Activated naive CD8-positive, alpha-beta T cell treated with anti-CD3 and anti-CD28 coated beads, Interleukin-2, amount 50 U/mL, for 24 hours (primary cell): ENCODE measurements around the gene THTPA.

ENCODE experiments used
- ATAC-seq: fragments of 150-1000 bp; cut with Tn5 transposase; one replicate; pipeline ENCODE4 v1.10.0; 2021
- DNase-seq: peaks from one replicate; pipeline ENCODE4 v3.0.0; 2021
- H3K27ac Mint-ChIP-seq: one replicate; pipeline ENCODE4 v1.8.0; 2021; ENCODE audit warnings: mild to moderate bottlenecking, mixed read lengths
- H3K27me3 Mint-ChIP-seq: one replicate; pipeline ENCODE4 v1.8.0; 2021; ENCODE audit warnings: mixed read lengths
- H3K36me3 Mint-ChIP-seq: one replicate; pipeline ENCODE4 v1.8.0; 2021; ENCODE audit warnings: low read depth, mixed read lengths
- H3K4me1 Mint-ChIP-seq: one replicate; pipeline ENCODE4 v1.8.0; 2021; ENCODE audit warnings: mixed read lengths
- H3K4me3 Mint-ChIP-seq: one replicate; pipeline ENCODE4 v1.8.0; 2021; ENCODE audit warnings: mild to moderate bottlenecking, moderate library complexity, mixed read lengths
- H3K9me3 Mint-ChIP-seq: one replicate; pipeline ENCODE4 v1.8.0; 2021; ENCODE audit warnings: mixed read lengths

Gene THTPA

DNA sequence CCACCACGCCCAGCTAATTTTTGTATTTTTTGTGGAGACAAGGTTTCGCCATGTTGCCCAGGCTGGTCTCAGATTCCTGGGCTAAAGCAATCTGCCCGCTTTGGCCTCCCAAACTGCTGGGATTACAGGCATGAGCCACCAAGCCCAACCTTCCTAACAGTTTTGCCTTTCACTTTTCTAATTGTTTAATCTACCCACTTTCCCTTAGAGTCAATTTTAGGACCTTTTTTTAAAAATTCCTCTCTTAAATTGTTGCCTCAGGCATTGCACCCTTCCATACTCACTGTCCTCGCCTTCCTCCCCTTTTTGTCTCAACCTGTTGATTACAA, 16.0 kb upstream of the THTPA start:
- no peaks in the 10 kb centered on the region for H3K4me1 Mint-ChIP-seq
- no peak overlapping the region for H3K4me3 Mint-ChIP-seq
- H3K27ac Mint-ChIP-seq, result no peak overlapping the region
- no peaks in the 10 kb centered on the region for H3K9me3 Mint-ChIP-seq
- no peak for DNase-seq
- no peaks in the 10 kb centered on the region for H3K36me3 Mint-ChIP-seq
- no peak for ATAC-seq
- H3K27me3 Mint-ChIP-seq, result peaks cover 4% of the 10 kb centered on the region

DNA sequence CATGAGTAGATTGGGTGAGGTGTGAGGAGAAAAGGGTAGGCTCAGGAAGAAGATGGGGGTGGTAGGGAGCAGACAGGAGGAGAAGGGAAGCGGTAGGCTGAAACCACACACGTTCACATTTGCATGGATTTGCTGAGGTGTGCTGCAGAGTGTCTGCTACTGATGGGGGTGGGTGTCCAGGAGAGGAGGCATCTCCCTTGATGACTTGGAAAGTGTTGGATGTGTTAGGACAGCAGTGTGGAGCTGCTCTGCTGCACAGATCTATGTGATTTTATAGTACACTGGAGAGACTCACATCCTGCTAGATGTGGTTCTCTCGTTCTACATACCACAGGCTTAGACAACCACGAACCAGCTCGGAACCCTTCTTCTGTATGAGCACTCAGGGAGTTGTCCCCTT, 13.8 kb upstream of the THTPA start:
- no peaks in the 10 kb centered on the region for H3K36me3 Mint-ChIP-seq
- no peak overlapping the region for H3K4me3 Mint-ChIP-seq
- H3K4me1 Mint-ChIP-seq, result no peaks in the 10 kb centered on the region
- H3K9me3 Mint-ChIP-seq, result no peaks in the 10 kb centered on the region
- DNase-seq (no peak), ATAC-seq (no peak)
- H3K27ac Mint-ChIP-seq, result no peak overlapping the region
- peaks cover 6% of the 10 kb centered on the region for H3K27me3 Mint-ChIP-seq

DNA sequence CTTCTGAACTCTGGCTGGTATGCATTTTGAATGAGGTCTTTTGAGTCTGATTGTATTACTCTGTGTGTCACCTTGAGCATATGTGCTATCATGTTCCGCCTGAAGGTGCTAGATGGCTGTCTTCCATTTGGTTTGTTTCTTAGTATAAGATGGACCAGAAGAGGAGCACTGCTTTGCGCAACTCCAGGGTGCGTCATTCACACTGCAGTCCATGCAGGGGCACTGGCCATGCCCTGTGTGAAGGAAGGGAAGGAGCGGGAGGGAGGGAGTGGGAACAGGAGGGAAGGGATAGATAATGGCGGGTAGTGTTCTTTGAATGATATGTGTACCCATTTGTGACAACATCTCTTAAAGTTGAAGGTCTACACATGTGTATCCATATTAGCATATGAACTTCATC, 12.7 kb upstream of the THTPA start:
- DNase-seq (no peak), ATAC-seq (no peak)
- Mint-ChIP-seq H3K4me1 (no peaks in the 10 kb centered on the region), H3K27me3 (peaks cover 6% of the 10 kb centered on the region), H3K36me3 (no peaks in the 10 kb centered on the region), H3K4me3 (no peak overlapping the region), H3K9me3 (no peaks in the 10 kb centered on the region), H3K27ac (no peak overlapping the region)

DNA sequence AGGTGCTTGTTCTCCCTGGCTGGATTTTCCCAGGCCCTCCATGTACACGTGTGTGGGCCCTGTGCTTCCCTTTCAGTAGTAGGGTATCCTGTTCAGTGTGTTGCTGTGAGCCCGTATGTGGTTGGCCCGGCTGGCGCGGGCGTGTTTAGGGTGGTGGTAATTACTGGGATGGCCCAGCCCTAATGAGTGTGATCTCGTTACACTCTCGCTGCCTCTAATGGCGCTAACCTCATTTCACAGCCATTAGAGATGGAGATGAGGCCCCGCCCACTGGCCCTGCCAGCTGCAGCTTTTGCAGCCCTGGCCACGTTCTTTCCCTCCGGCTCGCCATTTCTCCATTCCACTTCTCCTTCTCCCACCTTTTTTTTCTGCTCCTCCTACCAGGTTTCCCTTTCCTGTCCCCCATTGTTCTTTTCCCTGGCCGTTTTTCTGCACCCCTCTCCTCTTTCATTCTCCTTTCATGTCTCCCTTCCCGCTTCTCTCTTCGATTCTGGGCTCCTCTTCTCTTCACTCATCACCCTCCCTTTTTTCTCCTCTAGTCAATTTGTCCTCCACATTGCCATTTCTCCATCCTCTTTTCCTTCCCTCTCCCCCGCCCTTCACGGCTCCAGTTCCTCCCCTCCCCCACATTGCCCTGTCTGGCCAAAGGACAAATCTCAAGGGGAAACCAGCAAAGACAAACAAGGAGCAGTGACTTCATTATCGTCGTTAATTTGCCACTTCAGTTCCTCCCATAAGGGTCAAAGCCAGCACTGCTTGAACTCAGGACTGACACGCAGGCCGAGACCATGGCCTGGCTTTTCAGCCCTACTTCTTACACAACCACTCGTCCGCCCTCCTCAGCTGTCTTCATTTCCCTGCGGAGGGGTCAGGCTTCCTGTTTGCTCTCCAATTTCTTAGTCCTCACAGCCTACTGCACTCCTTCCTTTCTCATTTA, 11.3 kb upstream of the THTPA start:
- Mint-ChIP-seq H3K27me3 (peaks cover 4% of the 10 kb centered on the region), H3K36me3 (no peaks in the 10 kb centered on the region), H3K4me1 (no peaks in the 10 kb centered on the region), H3K4me3 (no peak overlapping the region), H3K9me3 (no peaks in the 10 kb centered on the region), H3K27ac (no peak overlapping the region)
- ATAC-seq (no peak), DNase-seq (no peak)

DNA sequence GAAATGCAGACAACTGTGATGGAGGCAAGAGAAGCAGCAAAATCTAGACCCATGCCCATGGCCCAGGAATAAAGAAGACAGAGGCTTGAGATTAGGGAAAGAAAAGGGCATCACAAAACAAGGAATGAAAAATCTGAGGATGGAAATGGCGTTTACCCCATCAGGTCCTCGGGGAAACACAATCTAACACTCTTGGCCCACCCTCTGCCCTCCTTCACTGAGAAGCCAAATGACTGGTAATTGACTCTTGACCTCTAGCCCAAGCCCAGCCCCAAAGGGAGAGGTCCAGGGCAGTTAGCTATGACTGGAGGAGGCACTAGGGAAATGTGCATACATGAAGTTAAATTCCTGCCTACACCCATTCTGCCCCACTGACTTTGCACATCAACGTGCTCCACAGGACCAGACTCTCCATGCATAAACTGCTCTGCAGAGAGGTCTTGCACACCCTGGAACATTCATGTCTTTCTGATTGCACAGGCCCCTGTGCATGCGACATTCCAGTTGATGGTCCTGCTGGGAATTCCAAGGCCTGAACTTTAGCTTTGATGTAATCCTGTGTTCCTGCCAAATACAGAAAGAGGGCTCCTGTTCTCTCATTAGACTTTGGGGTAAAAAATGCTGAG, 10.2 kb upstream of the THTPA start:
- Mint-ChIP-seq H3K27me3 (peaks cover 4% of the 10 kb centered on the region), H3K4me3 (no peak overlapping the region), H3K4me1 (no peaks in the 10 kb centered on the region), H3K9me3 (no peaks in the 10 kb centered on the region), H3K27ac (no peak overlapping the region), H3K36me3 (no peaks in the 10 kb centered on the region)
- ATAC-seq (no peak), DNase-seq (no peak)

DNA sequence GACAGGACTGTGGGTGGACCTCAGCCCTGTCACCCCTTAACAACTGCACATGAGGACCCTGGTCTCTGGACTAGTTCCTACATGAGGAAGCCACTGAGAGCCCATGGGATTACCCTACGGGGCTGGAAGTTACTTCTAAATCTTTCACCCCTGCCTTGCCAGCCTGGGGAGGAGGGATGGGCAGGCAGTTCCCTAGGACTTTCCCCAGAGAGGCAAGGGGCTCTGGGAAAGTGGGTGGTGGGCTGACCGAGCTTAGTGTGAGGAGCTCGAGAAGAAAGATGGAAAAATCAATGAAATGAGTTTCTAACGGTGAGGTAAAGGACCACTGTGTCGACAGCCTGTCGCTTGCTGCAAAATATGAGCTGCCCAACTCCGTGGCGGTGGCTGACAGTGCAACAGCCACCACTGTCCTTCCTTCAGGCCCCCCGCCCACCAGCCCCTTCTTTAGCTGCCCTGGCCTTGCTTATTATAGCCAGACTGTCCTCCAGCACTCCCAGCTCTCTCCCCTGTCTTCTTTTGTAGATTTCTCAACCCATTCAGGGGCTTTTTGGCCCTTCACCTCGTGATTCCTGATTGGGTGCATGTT, 9.5 kb upstream of the THTPA start:
- DNase-seq (no peak), ATAC-seq (no peak)
- Mint-ChIP-seq H3K4me1 (peaks cover 2% of the 10 kb centered on the region), H3K27me3 (peaks cover 7% of the 10 kb centered on the region), H3K36me3 (no peaks in the 10 kb centered on the region), H3K27ac (no peak overlapping the region), H3K9me3 (no peaks in the 10 kb centered on the region), H3K4me3 (no peak overlapping the region)

DNA sequence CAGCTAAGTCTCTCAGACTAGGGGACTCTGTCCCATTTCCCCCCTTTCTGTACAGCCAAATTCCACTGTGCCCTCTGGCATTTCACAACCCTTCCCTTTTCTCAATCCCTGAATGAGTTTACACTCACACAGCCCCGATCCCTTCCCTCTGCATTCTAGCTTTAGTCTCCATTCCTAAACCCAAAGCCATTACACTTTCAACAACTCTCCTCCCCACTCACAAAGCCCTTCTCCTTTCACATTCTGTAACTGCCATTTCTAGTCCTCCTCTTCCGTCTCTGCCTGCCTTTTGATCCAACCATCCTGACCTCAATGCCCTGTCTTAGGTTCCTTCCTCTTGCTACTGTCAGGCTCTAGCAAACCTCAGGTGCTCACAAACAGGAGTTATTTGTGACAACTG, 8.1 kb upstream of the THTPA start:
- Mint-ChIP-seq H3K27ac (no peak overlapping the region), H3K36me3 (no peaks in the 10 kb centered on the region), H3K4me1 (peaks cover 7% of the 10 kb centered on the region), H3K4me3 (no peak overlapping the region), H3K27me3 (peaks cover 6% of the 10 kb centered on the region), H3K9me3 (no peaks in the 10 kb centered on the region)
- DNase-seq, result no peak
- no peak for ATAC-seq

DNA sequence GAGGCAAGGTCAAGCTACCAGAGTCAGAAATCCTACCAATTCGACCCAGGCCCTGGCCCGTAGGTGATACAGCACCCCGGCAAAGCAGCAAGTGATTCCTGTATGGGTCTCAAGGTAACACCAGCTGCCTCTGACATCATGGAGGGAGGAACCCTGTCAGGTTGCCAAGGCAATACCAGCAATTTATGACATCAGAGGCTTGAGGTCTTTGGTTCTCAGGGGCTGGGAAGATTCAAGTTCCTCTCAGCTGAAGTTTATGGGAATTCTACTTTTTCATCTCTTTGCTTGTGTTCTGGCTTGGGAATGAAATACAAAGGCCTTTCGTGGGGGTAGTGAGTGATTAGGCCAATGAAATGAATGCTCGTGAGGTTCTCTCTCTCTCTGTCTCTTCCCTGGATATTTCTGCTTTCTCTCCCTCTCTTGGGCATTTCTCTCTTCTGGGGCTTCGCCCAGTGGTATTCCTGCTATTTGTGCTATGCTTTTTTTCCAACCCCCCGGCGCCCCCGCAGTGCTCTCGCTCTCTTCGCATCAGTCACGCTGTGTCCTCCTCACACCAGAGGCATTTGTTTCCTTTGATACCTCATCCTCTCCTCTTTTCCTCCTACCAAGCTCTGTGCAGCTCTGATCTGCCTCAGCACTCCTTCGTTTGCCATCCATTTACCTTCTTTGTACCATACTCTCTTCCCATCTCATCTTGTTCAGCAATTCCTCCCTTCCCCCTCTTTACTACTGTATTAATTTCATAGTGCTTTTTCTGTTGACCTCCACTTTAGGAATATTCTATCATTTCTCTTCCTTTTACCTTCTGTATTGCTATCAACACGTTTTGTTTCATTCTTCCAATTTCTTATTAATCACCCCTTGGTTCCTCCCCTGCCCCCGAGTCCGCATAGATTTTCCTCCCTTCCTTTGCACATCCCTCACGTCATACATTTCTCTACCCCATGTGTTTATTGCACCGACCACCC, 7.4 kb upstream of the THTPA start:
- Mint-ChIP-seq H3K9me3 (no peaks in the 10 kb centered on the region), H3K27me3 (peaks cover 6% of the 10 kb centered on the region), H3K4me3 (no peak overlapping the region), H3K27ac (no peak overlapping the region), H3K4me1 (peaks cover 7% of the 10 kb centered on the region), H3K36me3 (no peaks in the 10 kb centered on the region)
- DNase-seq (no peak), ATAC-seq (no peak)

DNA sequence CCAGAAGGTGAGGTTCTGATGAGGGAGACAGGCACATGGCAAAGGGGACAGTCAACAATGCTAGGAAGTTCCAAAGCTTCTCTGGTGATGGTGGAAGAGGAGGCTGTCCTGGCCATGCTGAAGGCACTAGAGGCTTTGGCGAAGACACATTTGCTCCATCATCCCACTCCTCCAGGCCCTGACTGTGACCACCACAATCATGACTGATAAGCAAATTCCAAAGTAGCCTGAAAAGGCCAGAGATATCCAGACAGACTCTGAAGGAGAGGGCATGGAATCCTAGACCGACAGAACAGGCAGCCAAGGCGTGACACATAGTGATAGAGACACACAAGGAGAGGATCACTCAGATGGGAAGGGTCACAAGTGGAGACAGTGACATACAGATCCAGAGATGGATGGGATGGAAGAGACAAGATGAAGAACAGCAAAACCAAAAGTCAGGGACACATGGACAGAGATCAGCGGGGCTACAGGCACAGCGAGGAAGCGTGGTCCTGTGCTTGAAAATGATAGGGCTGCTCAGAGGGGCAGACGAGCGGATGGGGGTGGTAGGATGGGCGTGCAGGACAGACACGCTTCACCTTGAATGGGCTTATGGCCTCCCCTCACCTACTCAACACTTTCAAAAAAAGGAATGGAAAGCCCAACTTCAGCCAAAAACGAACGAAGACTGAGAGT, 5.8 kb upstream of the THTPA start:
- ATAC-seq (no peak), DNase-seq (no peak)
- H3K27ac Mint-ChIP-seq, result no peak overlapping the region
- no peak overlapping the region for H3K4me3 Mint-ChIP-seq
- H3K9me3 Mint-ChIP-seq, result no peaks in the 10 kb centered on the region
- peaks cover 9% of the 10 kb centered on the region for H3K4me1 Mint-ChIP-seq
- no peaks in the 10 kb centered on the region for H3K36me3 Mint-ChIP-seq
- H3K27me3 Mint-ChIP-seq, result peaks cover 5% of the 10 kb centered on the region

DNA sequence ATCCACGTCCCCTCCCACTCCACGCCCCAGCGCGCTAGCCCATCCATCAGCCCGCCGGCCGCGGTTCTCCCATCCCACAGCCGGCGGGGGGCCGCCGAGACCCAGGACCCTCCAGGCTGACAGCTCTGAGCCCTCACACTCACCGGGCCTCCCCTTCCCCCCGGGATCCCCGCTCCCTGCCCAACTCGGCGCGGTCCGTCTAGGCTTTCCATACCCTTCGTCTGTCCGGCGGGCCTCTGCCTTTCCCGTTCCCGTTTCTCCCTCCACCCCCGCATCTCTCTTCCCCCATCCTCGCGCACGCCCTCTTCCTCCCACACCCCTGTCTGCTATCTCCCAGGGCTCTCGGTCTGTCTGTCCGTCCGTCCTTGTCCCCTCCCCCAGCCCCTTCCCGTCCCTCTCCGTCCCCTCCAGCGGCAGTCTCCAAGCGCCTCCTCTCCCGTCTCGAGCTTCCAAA, 5.2 kb upstream of the THTPA start:
- no peak overlapping the region for H3K4me3 Mint-ChIP-seq
- H3K36me3 Mint-ChIP-seq, result no peaks in the 10 kb centered on the region
- H3K27ac Mint-ChIP-seq, result no peak overlapping the region
- peaks cover 11% of the 10 kb centered on the region for H3K4me1 Mint-ChIP-seq
- ATAC-seq, result no peak
- H3K27me3 Mint-ChIP-seq, result peaks cover 4% of the 10 kb centered on the region
- no peaks in the 10 kb centered on the region for H3K9me3 Mint-ChIP-seq
- no peak for DNase-seq

DNA sequence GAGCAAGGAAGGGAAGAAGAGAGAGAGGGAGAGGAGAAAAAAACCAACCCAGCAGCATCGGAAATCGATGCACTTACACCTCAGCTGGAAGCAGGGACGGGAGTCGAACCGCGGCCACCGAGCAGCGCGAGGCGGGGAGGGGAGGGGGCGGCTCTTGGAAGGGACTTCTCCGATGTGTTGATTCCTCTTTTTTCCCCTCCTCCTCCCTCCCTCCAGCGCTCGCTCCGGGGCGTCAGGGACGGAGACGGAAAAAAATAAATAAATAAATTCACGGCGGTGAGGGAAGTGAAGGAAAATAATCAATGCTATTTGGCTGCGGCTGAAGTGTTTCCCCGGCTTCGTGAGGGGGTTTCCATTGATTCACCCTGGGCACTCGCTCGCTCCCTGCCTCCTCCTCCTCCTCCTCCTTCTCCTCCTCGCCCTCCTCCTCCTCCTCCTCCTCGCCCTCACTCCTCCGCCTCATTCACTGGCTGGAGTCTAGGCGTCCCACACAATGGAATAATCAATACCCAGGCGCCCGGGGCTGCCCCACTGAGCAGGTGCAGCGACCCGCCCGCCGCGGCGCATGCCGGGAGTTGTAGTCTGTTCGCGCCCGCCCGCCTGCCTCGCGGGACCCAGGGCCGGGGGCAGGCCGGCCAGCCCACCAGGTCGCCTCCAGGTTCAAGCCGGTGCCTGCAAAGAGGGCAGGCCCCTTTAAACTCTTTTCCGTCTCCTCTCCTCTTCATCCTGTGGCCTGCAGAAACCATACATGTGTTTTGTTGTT, 4.6 kb upstream of the THTPA start, which contains the start of gene ZFHX2:
Gene ZFHX2, minus strand, starts transcription at position 500 of the 763 bp plus-strand sequence. CDS start 16,440 bp downstream, outside the sequence.
- ATAC-seq (peak; percentile 75), DNase-seq (peak; percentile 85)
- Mint-ChIP-seq H3K27ac (peak within 1 kb of the TSS; percentile 85), H3K4me1 (peaks cover 13% of the 10 kb centered on the region), H3K27me3 (peaks cover 4% of the 10 kb centered on the region), H3K4me3 (no peak within 1 kb of the TSS), H3K9me3 (no peaks in the 10 kb centered on the region), H3K36me3 (no peaks in the 10 kb centered on the region)

DNA sequence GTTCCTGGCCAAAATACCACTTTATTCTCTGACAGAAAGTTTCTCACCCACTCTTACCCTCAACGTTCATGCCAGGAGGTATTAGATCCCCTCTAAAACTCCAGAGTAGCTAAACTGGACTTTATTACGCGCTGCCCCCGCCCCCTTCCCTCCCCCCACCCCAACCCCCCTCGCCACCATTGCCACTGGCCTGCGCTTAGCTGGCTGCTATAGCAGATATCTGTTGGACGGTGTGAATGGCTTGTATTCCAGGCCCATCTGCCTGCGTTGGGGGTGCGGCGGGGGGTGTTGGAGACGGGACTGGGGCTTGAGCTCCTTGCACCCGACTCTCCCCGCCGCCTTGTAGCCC, 564 bp upstream of the THTPA start:
- H3K36me3 Mint-ChIP-seq, result peaks cover 8% of the 10 kb centered on the region
- peak overlapping the region; percentile 93 for H3K4me3 Mint-ChIP-seq
- H3K27me3 Mint-ChIP-seq, result peaks cover 4% of the 10 kb centered on the region
- ATAC-seq, result no peak
- DNase-seq, result no peak
- no peaks in the 10 kb centered on the region for H3K9me3 Mint-ChIP-seq
- H3K27ac Mint-ChIP-seq, result peak overlapping the region; percentile 95
- H3K4me1 Mint-ChIP-seq, result peaks cover 44% of the 10 kb centered on the region

DNA sequence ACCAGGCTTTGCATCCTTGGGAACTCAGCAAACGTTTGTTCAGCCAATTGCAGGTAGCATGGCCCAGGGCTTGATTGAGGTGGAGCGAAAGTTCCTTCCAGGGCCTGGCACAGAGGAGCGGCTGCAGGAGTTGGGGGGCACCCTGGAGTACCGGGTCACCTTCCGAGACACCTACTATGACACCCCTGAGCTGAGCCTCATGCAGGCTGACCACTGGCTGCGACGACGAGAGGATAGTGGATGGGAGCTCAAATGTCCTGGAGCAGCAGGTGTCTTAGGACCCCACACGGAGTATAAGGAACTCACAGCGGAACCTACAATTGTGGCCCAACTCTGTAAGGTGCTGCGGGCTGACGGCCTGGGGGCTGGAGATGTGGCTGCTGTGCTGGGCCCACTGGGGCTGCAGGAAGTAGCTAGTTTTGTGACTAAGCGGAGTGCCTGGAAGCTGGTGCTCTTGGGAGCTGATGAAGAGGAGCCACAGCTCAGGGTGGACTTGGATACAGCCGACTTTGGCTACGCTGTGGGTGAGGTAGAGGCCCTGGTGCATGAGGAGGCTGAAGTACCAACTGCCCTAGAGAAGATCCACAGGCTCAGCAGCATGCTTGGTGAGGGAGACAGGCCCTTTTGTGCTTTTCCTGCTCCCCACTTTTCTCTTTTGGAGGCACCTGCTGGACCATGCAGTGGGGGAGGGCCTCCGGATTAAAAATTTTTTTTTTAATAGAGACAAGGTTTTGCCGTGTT, 799 bp downstream of the THTPA start:
- H3K27ac Mint-ChIP-seq, result peak overlapping the region; percentile 95
- peaks cover 42% of the 10 kb centered on the region for H3K4me1 Mint-ChIP-seq
- peak overlapping the region; percentile 93 for H3K4me3 Mint-ChIP-seq
- ATAC-seq (no peak), DNase-seq (no peak)
- no peaks in the 10 kb centered on the region for H3K27me3 Mint-ChIP-seq
- no peaks in the 10 kb centered on the region for H3K9me3 Mint-ChIP-seq
- peaks cover 16% of the 10 kb centered on the region for H3K36me3 Mint-ChIP-seq
